NCI-H1694 (cell line): ENCODE data around the gene ABCA12.
"Not testable (repeated sequence)": the region's sequence is repeated elsewhere in the genome, so short reads cannot be mapped to it uniquely, and the experiment has no call there.

ENCODE experiments used
- DNase-seq: peaks from one replicate; lab custom pipeline; 2025; lab: John Stamatoyannopoulos, UW

ABCA12 gene

GRCh38 chr2:215138479-215138878 is at the start of gene ABCA12:
Gene ABCA12 (minus strand): TSS chr2:215138626. CDS start chr2:215138208, 418 bp downstream.
- no peak for DNase-seq

- no peak for DNase-seq
Observed at GRCh38 chr2:215188078-215188477, 49.7 kb upstream of the ABCA12 start.

- no peak for DNase-seq
Observed at GRCh38 chr2:215186021-215186420, 47.6 kb upstream of the ABCA12 start.

- DNase-seq, result no peak
Observed at GRCh38 chr2:215178121-215178520, 39.7 kb upstream of the ABCA12 start.

GRCh38 chr2:215171796-215172195 is 33.4 kb upstream of the ABCA12 start:
- no peak for DNase-seq

GRCh38 chr2:215171151-215171550 is 32.7 kb upstream of the ABCA12 start:
- no peak for DNase-seq

- not testable (repeated sequence) for DNase-seq
Observed at GRCh38 chr2:215166505-215166904, 28.1 kb upstream of the ABCA12 start.

GRCh38 chr2:215163319-215163718 is 24.9 kb upstream of the ABCA12 start:
- not testable (repeated sequence) for DNase-seq

GRCh38 chr2:215161301-215161829 is 22.9 kb upstream of the ABCA12 start:
- no peak for DNase-seq

GRCh38 chr2:215160081-215160480 is 21.7 kb upstream of the ABCA12 start:
- DNase-seq, result no peak

GRCh38 chr2:215156453-215156852 is 18.0 kb upstream of the ABCA12 start:
- DNase-seq, result no peak

- DNase-seq, result no peak
Observed at GRCh38 chr2:215149894-215150293, 11.5 kb upstream of the ABCA12 start.

- DNase-seq, result no peak
Observed at GRCh38 chr2:215149486-215149885, 11.1 kb upstream of the ABCA12 start.

- no peak for DNase-seq
Observed at GRCh38 chr2:215149060-215149459, 10.6 kb upstream of the ABCA12 start.

GRCh38 chr2:215145611-215146010 is 7.2 kb upstream of the ABCA12 start:
- DNase-seq, result no peak

- no peak for DNase-seq
Observed at GRCh38 chr2:215144106-215144875, 5.9 kb upstream of the ABCA12 start.

- DNase-seq, result no peak
Observed at GRCh38 chr2:215143458-215143857, 5.0 kb upstream of the ABCA12 start.

GRCh38 chr2:215141706-215142105 is 3.3 kb upstream of the ABCA12 start:
- DNase-seq, result no peak

GRCh38 chr2:215140166-215140707 is 1.8 kb upstream of the ABCA12 start:
- no peak for DNase-seq

GRCh38 chr2:215137741-215138340 is 585 bp downstream of the ABCA12 start:
- DNase-seq, result no peak

- DNase-seq, result no peak
Observed at GRCh38 chr2:215137329-215137686, 1.1 kb downstream of the ABCA12 start.

GRCh38 chr2:215136669-215137328 is 1.6 kb downstream of the ABCA12 start:
- no peak for DNase-seq

GRCh38 chr2:215120401-215120800 is 18.0 kb downstream of the ABCA12 start:
- DNase-seq, result no peak
